Left forelimb (tissue), 1 donor: ENCODE measurements around the gene KIF3A.

ENCODE experiments used
- DNase-seq: peaks from one replicate; pipeline ENCODE4 v3.0.0-alpha.2; 2018; ENCODE audit warnings: low spot score

Gene KIF3A

GRCh38 chr5:132770476-132771159, 33.3 kb upstream of the KIF3A start:
- DNase-seq: no peak

GRCh38 chr5:132768485-132768868, 31.1 kb upstream of the KIF3A start:
- no peak for DNase-seq

- no peak for DNase-seq
Observed at GRCh38 chr5:132767150-132767549, 29.8 kb upstream of the KIF3A start.

GRCh38 chr5:132766806-132767055, 29.4 kb upstream of the KIF3A start:
- no peak for DNase-seq

GRCh38 chr5:132766020-132766805, 28.9 kb upstream of the KIF3A start:
- DNase-seq: no peak

- DNase-seq: no peak
Observed at GRCh38 chr5:132765311-132766019, 28.1 kb upstream of the KIF3A start.

- no peak for DNase-seq
Observed at GRCh38 chr5:132764671-132765238, 27.4 kb upstream of the KIF3A start.

- no peak for DNase-seq
Observed at GRCh38 chr5:132764051-132764450, 26.7 kb upstream of the KIF3A start.

GRCh38 chr5:132763181-132764036, 26.1 kb upstream of the KIF3A start:
- DNase-seq: no peak

GRCh38 chr5:132762246-132763000, 25.1 kb upstream of the KIF3A start:
- DNase-seq: no peak

GRCh38 chr5:132761321-132762240, 24.2 kb upstream of the KIF3A start:
- DNase-seq: no peak

GRCh38 chr5:132760601-132761317, 23.4 kb upstream of the KIF3A start:
- no peak for DNase-seq

GRCh38 chr5:132760049-132760420, 22.7 kb upstream of the KIF3A start:
- no peak for DNase-seq

GRCh38 chr5:132759114-132760048, 22.0 kb upstream of the KIF3A start:
- DNase-seq: no peak

GRCh38 chr5:132758451-132758850, 21.1 kb upstream of the KIF3A start:
- DNase-seq: no peak

GRCh38 chr5:132756542-132756941, 19.2 kb upstream of the KIF3A start:
- no peak for DNase-seq

- no peak for DNase-seq
Observed at GRCh38 chr5:132754947-132755346, 17.6 kb upstream of the KIF3A start.

- no peak for DNase-seq
Observed at GRCh38 chr5:132754111-132754510, 16.8 kb upstream of the KIF3A start.
